Smooth muscle cell (in vitro differentiated cells): Measurements from ENCODE around the gene SERTAD3. TPM values are rescaled to one million over a fixed set of nuclear protein-coding genes. Genes with fewer than 3 reads are reported as not detected.
"Not testable (repeated sequence)": the region's sequence is repeated elsewhere in the genome, so short reads cannot be mapped to it uniquely, and the experiment has no call there.

Experiments used
- DNase-seq: peaks from one replicate; lab custom pipeline; 2025; ENCODE audit not compliant: unreplicated experiment; lab: John Stamatoyannopoulos, UW
- H2AFZ ChIP-seq: fragments of 200-600 bp; sonication (generic); 2 replicates; pipeline ENCODE4 v1.6.0; 2016; ENCODE audit warnings: antibody characterized with exemption, low read depth, mild to moderate bottlenecking
- H3F3A ChIP-seq: fragments of 200-600 bp; sonication (generic); 2 replicates; pipeline ENCODE4 v1.6.0; 2017; ENCODE audit warnings: antibody characterized with exemption, low read depth
- H3K27ac ChIP-seq: fragments of 200-600 bp; sonication (generic); 2 replicates; pipeline ENCODE4 v1.5.1; 2016; ENCODE audit warnings: low read depth, mild to moderate bottlenecking
- H3K27me3 ChIP-seq: fragments of 200-600 bp; sonication (generic); 2 replicates; pipeline ENCODE4 v1.6.1; 2016; ENCODE audit warnings: low read depth, mild to moderate bottlenecking
- H3K36me3 ChIP-seq: fragments of 200-600 bp; sonication (generic); 2 replicates; pipeline ENCODE4 v1.5.1; 2016; ENCODE audit warnings: low read depth
- H3K4me1 ChIP-seq: fragments of 200-600 bp; sonication (generic); 2 replicates; pipeline ENCODE4 v1.5.1; 2016; ENCODE audit warnings: low read depth
- H3K4me2 ChIP-seq: fragments of 200-600 bp; sonication (generic); 2 replicates; pipeline ENCODE4 v1.6.0; 2016; ENCODE audit warnings: mild to moderate bottlenecking
- H3K4me3 ChIP-seq: fragments of 200-600 bp; sonication (generic); 2 replicates; pipeline ENCODE4 v1.5.1; 2016; ENCODE audit warnings: mild to moderate bottlenecking
- H3K79me2 ChIP-seq: fragments of 200-600 bp; sonication (generic); 2 replicates; pipeline ENCODE4 v1.6.0; 2016; ENCODE audit warnings: low read depth, mild to moderate bottlenecking
- H3K9ac ChIP-seq: fragments of 200-600 bp; sonication (generic); 2 replicates; pipeline ENCODE4 v1.6.0; 2016; ENCODE audit warnings: low read depth
- H3K9me3 ChIP-seq: fragments of 200-600 bp; sonication (generic); replicated peaks from 2 replicates; pipeline ENCODE4 v1.5.1; 2016; ENCODE audit warnings: low read depth
- H4K20me1 ChIP-seq: fragments of 200-600 bp; sonication (generic); 2 replicates; pipeline ENCODE4 v1.6.0; 2016; ENCODE audit warnings: low read depth
- WGBS: methylation state at CpG from one replicate; pipeline ENCODE4 v1.1.7; 2016; ENCODE audit warnings: low lambda C conversion rate; 5-methylcytosine and 5-hydroxymethylcytosine counted together
- polyA plus RNA-seq: library from polyadenylated mRNA; unstranded; fragments of >200 nt; fragmentation: Nextera tagmentation; extraction: Ambion mirVana; gene quantifications from 2 replicates; pipeline ENCODE4 v1.2.1, GENCODE V29; 2016
- total RNA-seq: library from RNA; depleted of rRNA; stranded (reverse); fragments of >200 nt; gene quantifications from 2 replicates; pipeline ENCODE4 v1.2.3, GENCODE V29; 2014
- TF ChIP-seq, protein P1 (sequence below): fragments of 200-600 bp; sonication (generic); IDR thresholded peaks from 2 replicates; pipeline ENCODE4 v1.5.1; 2017; ENCODE audit warnings: borderline replicate concordance, mild to moderate bottlenecking, antibody characterized with exemption; ENCODE audit not compliant: insufficient read depth, poor library complexity, severe bottlenecking

Gene SERTAD3
- total and polyA plus RNA-seq, 2 experiments from 2014 or later = 43.1 to 82.9 TPM

DNA sequence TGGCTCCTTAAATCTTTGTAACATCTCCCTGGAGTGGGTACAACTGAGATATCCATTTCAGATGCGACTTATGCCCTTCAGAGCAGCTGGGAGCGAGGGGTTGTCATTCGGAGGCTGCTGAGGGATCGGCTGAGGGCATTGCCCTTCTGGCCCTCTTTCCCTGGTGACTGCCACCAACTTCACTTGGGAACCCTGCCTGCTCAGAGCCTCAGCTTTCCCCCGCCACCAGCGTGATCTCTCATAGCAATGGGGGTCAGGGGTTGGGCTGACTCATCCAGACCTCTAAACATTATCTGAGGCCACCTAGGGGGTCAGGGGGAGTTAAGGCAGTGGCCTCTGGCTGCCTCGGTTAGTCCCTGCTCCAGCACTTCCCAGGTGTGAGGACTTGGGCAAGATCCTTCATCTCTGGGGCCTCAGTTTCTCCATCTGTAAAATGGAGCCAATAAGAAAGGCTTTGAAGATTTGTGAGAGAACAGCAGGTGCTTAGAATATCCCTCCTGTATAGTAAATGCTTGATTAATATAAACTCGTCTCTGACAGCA, 32.1 kb downstream of the SERTAD3 start:
- no peaks in the 10 kb centered on the region for H3K36me3 ChIP-seq
- no peaks in the 10 kb centered on the region for H3K27me3 ChIP-seq
- TF ChIP-seq, protein P1, sequence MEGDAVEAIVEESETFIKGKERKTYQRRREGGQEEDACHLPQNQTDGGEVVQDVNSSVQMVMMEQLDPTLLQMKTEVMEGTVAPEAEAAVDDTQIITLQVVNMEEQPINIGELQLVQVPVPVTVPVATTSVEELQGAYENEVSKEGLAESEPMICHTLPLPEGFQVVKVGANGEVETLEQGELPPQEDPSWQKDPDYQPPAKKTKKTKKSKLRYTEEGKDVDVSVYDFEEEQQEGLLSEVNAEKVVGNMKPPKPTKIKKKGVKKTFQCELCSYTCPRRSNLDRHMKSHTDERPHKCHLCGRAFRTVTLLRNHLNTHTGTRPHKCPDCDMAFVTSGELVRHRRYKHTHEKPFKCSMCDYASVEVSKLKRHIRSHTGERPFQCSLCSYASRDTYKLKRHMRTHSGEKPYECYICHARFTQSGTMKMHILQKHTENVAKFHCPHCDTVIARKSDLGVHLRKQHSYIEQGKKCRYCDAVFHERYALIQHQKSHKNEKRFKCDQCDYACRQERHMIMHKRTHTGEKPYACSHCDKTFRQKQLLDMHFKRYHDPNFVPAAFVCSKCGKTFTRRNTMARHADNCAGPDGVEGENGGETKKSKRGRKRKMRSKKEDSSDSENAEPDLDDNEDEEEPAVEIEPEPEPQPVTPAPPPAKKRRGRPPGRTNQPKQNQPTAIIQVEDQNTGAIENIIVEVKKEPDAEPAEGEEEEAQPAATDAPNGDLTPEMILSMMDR = no peak
- peaks cover 9% of the 10 kb centered on the region for H3F3A ChIP-seq
- no peaks in the 10 kb centered on the region for H3K9me3 ChIP-seq
- no peaks in the 10 kb centered on the region for H3K79me2 ChIP-seq
- H3K4me3 ChIP-seq = no peak overlapping the region
- no peak overlapping the region for H3K4me2 ChIP-seq
- no peak overlapping the region for H3K27ac ChIP-seq
- H3K9ac ChIP-seq = no peak overlapping the region
- H4K20me1 ChIP-seq = no peaks in the 10 kb centered on the region
- DNase-seq = no peak
- H3K4me1 ChIP-seq = peaks cover 4% of the 10 kb centered on the region
- 73% methylated on average over 8 of the region's 8 CpGs for WGBS
- no peak overlapping the region for H2AFZ ChIP-seq

DNA sequence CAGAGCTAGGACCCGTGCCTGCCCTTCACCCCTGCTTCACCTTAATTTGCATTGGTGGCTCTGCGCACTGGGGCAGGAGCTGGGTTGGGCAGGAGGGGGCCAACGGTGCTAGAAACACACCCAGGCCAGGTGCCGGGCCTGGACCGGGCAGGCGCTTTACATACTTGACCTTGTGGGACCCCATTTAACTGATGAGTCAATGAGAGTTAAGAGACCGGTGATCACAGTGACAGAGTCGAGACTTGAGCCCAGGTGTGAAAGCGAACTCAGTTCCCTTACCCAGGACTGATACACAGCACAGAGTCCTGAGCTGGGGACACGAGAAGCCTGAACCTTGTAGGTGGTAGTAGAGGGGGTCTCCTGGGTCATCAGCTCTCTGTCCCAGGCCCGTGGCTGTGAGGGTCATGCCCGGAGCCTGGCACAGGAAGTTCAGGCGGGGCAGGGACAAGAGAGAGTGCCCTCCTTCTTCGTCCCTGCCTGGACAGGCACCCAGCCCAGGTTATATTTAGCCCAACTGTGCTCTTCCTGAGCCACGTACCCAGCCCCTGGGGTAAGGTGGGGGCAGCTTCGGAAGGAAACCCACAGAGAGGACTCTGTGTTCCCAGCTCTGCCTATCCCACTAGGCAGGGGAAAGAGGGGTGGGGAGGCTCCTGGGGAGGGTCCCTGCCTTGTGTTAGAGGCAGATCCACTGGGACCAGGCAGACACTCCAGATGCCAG, 32.9 kb downstream of the SERTAD3 start:
- H3K27ac ChIP-seq = no peak overlapping the region
- DNase-seq = no peak
- H3F3A ChIP-seq = peaks cover 8% of the 10 kb centered on the region
- no peak overlapping the region for H3K4me3 ChIP-seq
- H3K79me2 ChIP-seq = no peaks in the 10 kb centered on the region
- no peak overlapping the region for H3K9ac ChIP-seq
- no peaks in the 10 kb centered on the region for H3K27me3 ChIP-seq
- H3K4me1 ChIP-seq = no peaks in the 10 kb centered on the region
- no peak overlapping the region for H2AFZ ChIP-seq
- no peaks in the 10 kb centered on the region for H3K36me3 ChIP-seq
- WGBS = 80% methylated on average over 16 of the region's 16 CpGs
- TF ChIP-seq, protein P1 = no peak
- H3K9me3 ChIP-seq = no peaks in the 10 kb centered on the region
- H3K4me2 ChIP-seq = no peak overlapping the region
- no peaks in the 10 kb centered on the region for H4K20me1 ChIP-seq

DNA sequence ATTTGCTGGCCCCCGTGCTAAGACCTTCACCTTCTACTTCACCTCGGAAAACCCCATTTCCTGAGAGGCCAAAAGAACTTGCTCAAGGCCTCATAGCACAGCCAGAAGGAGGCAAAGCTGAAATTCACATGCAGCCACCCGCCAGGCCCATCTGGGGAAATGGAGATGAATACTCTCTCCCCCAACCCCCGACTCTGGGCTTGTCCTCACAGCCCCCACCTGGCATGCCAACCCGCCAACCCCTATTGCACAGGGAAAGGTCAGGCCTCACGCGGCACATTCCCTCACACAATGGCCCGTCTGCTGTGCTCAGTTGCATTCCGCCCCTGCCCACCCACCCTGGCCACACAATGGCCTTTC, 34.1 kb downstream of the SERTAD3 start:
- no peak overlapping the region for H3K9ac ChIP-seq
- no peak for DNase-seq
- H3K9me3 ChIP-seq = no peaks in the 10 kb centered on the region
- TF ChIP-seq, protein P1 = no peak
- H2AFZ ChIP-seq = no peak overlapping the region
- WGBS = 68% methylated on average over 4 of the region's 9 CpGs
- H4K20me1 ChIP-seq = no peaks in the 10 kb centered on the region
- H3K4me3 ChIP-seq = no peak overlapping the region
- H3K27me3 ChIP-seq = no peaks in the 10 kb centered on the region
- H3K4me2 ChIP-seq = no peak overlapping the region
- no peaks in the 10 kb centered on the region for H3K4me1 ChIP-seq
- no peaks in the 10 kb centered on the region for H3K79me2 ChIP-seq
- H3K36me3 ChIP-seq = no peaks in the 10 kb centered on the region
- H3F3A ChIP-seq = no peaks in the 10 kb centered on the region
- no peak overlapping the region for H3K27ac ChIP-seq

DNA sequence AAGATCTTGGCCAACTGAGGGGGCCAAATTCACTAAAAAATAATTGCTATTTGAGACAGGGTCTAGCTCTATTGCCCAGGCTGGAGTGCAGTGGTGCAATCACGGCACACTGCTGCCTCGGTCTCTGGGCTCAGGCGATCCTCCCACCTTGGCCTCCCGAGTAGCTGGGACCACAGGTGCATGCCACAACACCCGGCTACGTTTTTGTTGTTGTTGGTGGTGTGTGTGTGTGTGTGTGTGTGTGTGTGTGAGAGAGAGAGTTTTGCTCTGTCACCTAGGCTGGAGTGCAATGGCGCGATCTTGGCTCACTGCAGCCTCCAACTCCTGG, 35.6 kb downstream of the SERTAD3 start:
- H2AFZ ChIP-seq, H3K27me3 ChIP-seq, H3K27ac ChIP-seq, H3K4me1 ChIP-seq, DNase-seq, H4K20me1 ChIP-seq, H3F3A ChIP-seq, H3K4me2 ChIP-seq, H3K4me3 ChIP-seq, H3K36me3 ChIP-seq, H3K79me2 ChIP-seq, H3K9me3 ChIP-seq, H3K9ac ChIP-seq: not testable (repeated sequence)
- WGBS = 93% methylated on average over 8 of the region's 8 CpGs
